ENCODE measurements around the gene HOXC6.

The HOXC6 gene

DNA sequence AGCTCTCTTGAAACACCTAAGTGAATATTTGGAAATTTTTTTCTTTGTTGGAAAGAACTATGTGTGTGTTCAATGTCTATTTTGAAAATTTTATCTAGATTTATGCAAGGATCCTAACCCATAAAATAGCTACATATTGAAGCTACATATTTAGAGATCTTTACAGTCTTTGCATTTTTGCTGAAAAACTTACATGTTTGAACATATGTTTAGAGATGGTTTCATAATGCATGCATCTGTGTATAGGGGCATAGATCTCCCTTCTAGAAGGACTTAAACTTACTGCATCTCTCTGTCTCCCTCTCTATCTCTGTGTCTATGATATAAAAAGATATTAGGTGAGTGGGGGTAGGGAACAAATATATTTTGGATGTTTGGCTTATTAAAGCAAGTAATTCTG is 17.2 kb downstream of the HOXC6 start:
- Histone ChIP-seq H3K27ac (ENCODE audit: low read depth, low read length) (no peak overlapping the region), H3K4me1 (ENCODE audit: insufficient read depth, low read length) (no peaks in the 10 kb centered on the region), H3K4me3 (ENCODE audit: low read depth in 1 of 2, low read length in 2 of 2) (no peak overlapping the region), H3K27me3 (ENCODE audit: control insufficient read depth in 1 of 2, insufficient read depth in 2 of 2, low read length in 2 of 2) (peaks cover 49 to 81% of the 10 kb centered on the region in 2 donors), H3K9ac (ENCODE audit: low read length) (no peak overlapping the region), H3K36me3 (ENCODE audit: insufficient read depth, low read length) (no peaks in the 10 kb centered on the region), H3K9me3 (ENCODE audit: low read length) (peaks cover 3% of the 10 kb centered on the region)

DNA sequence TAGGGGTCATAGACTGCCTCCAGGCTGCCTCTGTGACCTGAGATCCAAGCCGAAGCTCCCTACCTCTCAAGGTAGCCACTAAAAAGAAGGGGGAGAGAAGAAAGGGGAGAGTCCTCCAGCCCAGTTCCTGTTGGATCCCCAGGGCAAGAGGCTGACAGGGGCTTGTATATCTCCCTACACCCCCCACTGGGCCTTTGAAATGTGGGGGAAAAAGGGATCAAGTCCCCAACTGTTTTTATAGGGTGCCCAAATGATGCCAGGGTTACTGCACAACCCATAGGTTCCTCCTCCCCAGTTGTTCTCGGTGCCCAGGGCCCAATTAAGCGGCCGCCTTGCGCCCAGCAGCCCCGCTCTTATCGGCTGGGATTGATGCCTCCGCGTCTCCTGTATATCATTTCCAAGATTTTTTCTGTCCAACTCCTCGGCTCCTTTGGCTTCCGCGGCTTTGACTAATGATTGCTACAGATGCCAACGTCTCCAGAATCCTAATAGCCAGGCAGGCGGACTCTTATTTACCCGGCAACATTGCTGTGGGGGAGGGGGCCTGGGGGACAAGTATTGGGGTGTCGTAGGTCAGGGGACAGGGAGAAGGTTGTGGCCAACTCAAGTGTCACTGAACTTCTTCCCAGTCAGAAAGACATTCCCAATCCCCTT is 17.8 kb downstream of the HOXC6 start:
- Histone ChIP-seq H3K36me3 (ENCODE audit: insufficient read depth, low read length) (no peaks in the 10 kb centered on the region), H3K27ac (ENCODE audit: low read depth, low read length) (no peak overlapping the region), H3K4me3 (ENCODE audit: low read depth in 1 of 2, low read length in 2 of 2) (no peak overlapping the region), H3K9ac (ENCODE audit: low read length) (no peak overlapping the region), H3K27me3 (ENCODE audit: control insufficient read depth in 1 of 2, insufficient read depth in 2 of 2, low read length in 2 of 2) (peaks cover 55 to 84% of the 10 kb centered on the region in 2 donors), H3K4me1 (ENCODE audit: insufficient read depth, low read length) (peaks cover 2% of the 10 kb centered on the region), H3K9me3 (ENCODE audit: low read length) (peaks cover 3% of the 10 kb centered on the region)

DNA sequence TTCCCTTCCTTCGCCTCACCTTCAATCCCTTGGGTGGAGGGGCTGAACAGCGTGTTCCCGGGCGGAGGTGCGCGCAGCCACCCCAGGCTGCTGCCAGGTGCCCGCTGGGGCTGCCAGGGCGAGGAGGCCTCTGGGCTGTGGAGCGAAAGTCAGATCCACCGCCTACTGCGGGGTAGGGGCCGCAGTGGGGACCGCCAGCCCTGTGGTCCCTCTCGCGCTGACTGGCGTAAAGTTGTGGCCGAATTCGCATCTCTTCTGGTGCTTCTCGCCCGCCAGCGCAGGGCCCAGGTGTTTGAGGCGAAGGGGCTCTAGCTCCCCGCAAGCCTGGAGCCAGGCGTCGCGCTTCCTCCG is 18.5 kb downstream of the HOXC6 start:
- no peak overlapping the region for H3K27ac ChIP-seq (ENCODE audit: low read depth, low read length)
- H3K4me3 ChIP-seq (ENCODE audit: low read depth in 1 of 2, low read length in 2 of 2), result no peak overlapping the region
- peaks cover 58 to 87% of the 10 kb centered on the region in 2 donors for H3K27me3 ChIP-seq (ENCODE audit: control insufficient read depth in 1 of 2, insufficient read depth in 2 of 2, low read length in 2 of 2)
- no peaks in the 10 kb centered on the region for H3K36me3 ChIP-seq (ENCODE audit: insufficient read depth, low read length)
- peaks cover 3% of the 10 kb centered on the region for H3K9me3 ChIP-seq (ENCODE audit: low read length)
- H3K4me1 ChIP-seq (ENCODE audit: insufficient read depth, low read length), result peaks cover 10% of the 10 kb centered on the region
- no peak overlapping the region for H3K9ac ChIP-seq (ENCODE audit: low read length)

DNA sequence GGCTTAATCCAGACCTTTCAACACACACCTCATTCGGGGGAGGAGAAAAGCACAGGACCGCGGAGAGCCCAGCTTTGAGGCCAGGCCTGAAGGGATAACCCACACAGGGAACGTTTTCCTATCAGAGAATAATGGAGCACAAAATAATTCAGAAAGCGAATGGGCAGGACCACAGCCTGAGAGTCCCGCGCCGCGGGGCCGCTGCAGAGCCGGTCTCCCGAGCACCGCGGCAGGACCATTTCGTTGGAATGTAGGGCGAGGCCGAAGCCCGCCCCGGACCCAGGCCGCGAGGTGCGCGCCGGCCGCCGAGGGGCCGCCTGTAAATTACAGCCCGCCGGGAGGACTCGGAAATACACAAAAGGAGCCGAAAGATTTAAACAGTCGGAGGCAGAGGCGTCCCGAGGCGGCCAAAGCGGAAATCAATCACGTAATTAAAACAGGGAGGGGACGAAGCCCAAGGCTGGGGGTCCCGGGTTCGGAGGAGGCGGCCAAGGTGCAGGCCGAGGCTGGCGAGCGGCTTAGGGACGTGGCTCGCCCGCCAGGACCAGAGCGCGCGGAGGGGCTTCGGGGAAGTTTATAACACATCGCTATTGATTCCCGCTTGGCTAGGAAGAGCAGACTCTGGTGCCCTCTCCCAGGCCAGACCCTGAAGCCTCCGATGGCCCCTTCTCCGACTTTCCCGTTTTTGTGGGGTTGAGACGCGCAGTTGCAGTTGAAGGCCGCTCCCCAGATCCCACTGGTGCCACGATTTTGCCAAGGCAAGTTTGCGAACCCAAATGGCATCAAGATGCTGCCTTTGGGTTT is 19.1 kb downstream of the HOXC6 start:
- Histone ChIP-seq H3K4me3 (ENCODE audit: low read depth in 1 of 2, low read length in 2 of 2) (no peak overlapping the region), H3K4me1 (ENCODE audit: insufficient read depth, low read length) (peaks cover 16% of the 10 kb centered on the region), H3K9ac (ENCODE audit: low read length) (no peak overlapping the region), H3K36me3 (ENCODE audit: insufficient read depth, low read length) (no peaks in the 10 kb centered on the region), H3K27me3 (ENCODE audit: control insufficient read depth in 1 of 2, insufficient read depth in 2 of 2, low read length in 2 of 2) (peaks cover 62 to 86% of the 10 kb centered on the region in 2 donors), H3K9me3 (ENCODE audit: low read length) (peaks cover 3% of the 10 kb centered on the region), H3K27ac (ENCODE audit: low read depth, low read length) (no peak overlapping the region)

GRCh38 chr12:54047964-54048303 is 19.7 kb downstream of the HOXC6 start:
- Histone ChIP-seq H3K4me1 (ENCODE audit: insufficient read depth, low read length) (peaks cover 22% of the 10 kb centered on the region), H3K9ac (ENCODE audit: low read length) (no peak overlapping the region), H3K36me3 (ENCODE audit: insufficient read depth, low read length) (no peaks in the 10 kb centered on the region), H3K27me3 (ENCODE audit: control insufficient read depth in 1 of 2, insufficient read depth in 2 of 2, low read length in 2 of 2) (peaks cover 62 to 85% of the 10 kb centered on the region in 2 donors), H3K9me3 (ENCODE audit: low read length) (peaks cover 3% of the 10 kb centered on the region), H3K4me3 (ENCODE audit: low read depth in 1 of 2, low read length in 2 of 2) (no peak overlapping the region), H3K27ac (ENCODE audit: low read depth, low read length) (no peak overlapping the region)

DNA sequence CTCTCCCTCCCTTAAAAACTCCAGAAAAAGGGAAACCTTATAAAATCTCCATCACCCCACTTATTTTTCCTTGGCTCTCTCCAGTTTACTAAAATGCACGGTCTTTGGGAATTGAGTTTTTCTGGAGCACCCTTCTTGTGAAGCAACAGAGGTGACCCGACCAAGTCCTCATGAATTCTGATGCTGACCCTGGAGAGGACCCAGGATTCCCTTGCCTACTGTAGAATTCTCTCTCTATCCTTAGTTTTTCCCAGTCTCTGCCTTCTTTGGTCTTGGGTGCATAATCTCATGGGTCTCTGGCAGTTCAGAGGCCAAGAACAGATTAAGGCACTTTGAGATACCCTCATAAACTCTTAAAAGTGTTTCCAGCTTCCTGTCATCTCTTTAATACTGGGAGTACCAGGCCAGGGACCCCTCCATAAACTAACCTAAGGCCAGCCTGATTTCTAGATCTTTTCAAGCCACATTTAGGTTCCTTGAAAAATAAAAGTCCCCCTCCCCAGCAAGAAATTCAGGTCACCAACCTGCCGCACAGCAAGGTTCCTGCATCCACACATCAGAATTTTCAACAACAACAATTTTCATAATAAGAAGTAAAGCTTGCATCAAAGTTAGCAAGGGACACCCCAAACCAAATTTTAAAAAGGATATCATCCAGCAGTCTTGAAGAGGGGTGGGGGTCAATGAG is 20.3 kb downstream of the HOXC6 start:
- Histone ChIP-seq H3K9ac (ENCODE audit: low read length) (no peak overlapping the region), H3K36me3 (ENCODE audit: insufficient read depth, low read length) (no peaks in the 10 kb centered on the region), H3K27ac (ENCODE audit: low read depth, low read length) (no peak overlapping the region), H3K4me1 (ENCODE audit: insufficient read depth, low read length) (peaks cover 26% of the 10 kb centered on the region), H3K4me3 (ENCODE audit: low read depth in 1 of 2, low read length in 2 of 2) (no peak overlapping the region), H3K9me3 (ENCODE audit: low read length) (peaks cover 3% of the 10 kb centered on the region), H3K27me3 (ENCODE audit: control insufficient read depth in 1 of 2, insufficient read depth in 2 of 2, low read length in 2 of 2) (peaks cover 62 to 86% of the 10 kb centered on the region in 2 donors)

GRCh38 chr12:54049108-54049507 is 20.9 kb downstream of the HOXC6 start:
- Histone ChIP-seq H3K36me3 (ENCODE audit: insufficient read depth, low read length) (no peaks in the 10 kb centered on the region), H3K9ac (ENCODE audit: low read length) (no peak overlapping the region), H3K4me1 (ENCODE audit: insufficient read depth, low read length) (peaks cover 31% of the 10 kb centered on the region), H3K9me3 (ENCODE audit: low read length) (peaks cover 3% of the 10 kb centered on the region), H3K4me3 (ENCODE audit: low read depth in 1 of 2, low read length in 2 of 2) (no peak overlapping the region), H3K27me3 (ENCODE audit: control insufficient read depth in 1 of 2, insufficient read depth in 2 of 2, low read length in 2 of 2) (peaks cover 63 to 86% of the 10 kb centered on the region in 2 donors), H3K27ac (ENCODE audit: low read depth, low read length) (no peak overlapping the region)

DNA sequence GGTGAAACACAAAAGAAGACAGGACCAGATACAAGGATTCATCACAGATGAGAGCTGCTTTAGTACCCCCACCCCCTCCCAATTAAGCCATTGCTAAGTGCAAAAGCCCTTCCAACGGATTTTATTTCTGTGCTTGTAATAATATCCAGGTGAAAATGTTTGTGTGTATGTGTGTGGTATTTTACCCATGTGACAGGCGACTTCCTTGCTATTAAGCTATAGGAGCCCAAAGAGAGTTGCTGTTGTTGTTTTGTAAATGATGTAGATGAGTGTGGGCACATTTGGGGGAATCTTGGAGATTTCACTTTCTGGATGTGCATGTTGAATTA is 22.2 kb downstream of the HOXC6 start:
- peaks cover 37% of the 10 kb centered on the region for H3K4me1 ChIP-seq (ENCODE audit: insufficient read depth, low read length)
- no peak overlapping the region for H3K27ac ChIP-seq (ENCODE audit: low read depth, low read length)
- no peak overlapping the region for H3K4me3 ChIP-seq (ENCODE audit: low read depth in 1 of 2, low read length in 2 of 2)
- H3K9me3 ChIP-seq (ENCODE audit: low read length), result peaks cover 3% of the 10 kb centered on the region
- no peaks in the 10 kb centered on the region for H3K36me3 ChIP-seq (ENCODE audit: insufficient read depth, low read length)
- no peak overlapping the region for H3K9ac ChIP-seq (ENCODE audit: low read length)
- H3K27me3 ChIP-seq (ENCODE audit: control insufficient read depth in 1 of 2, insufficient read depth in 2 of 2, low read length in 2 of 2), result peaks cover 57 to 83% of the 10 kb centered on the region in 2 donors

GRCh38 chr12:54051026-54051842 is 23.0 kb downstream of the HOXC6 start:
- Histone ChIP-seq H3K4me1 (ENCODE audit: insufficient read depth, low read length) (peaks cover 37% of the 10 kb centered on the region), H3K27ac (ENCODE audit: low read depth, low read length) (no peak overlapping the region), H3K9ac (ENCODE audit: low read length) (no peak overlapping the region), H3K4me3 (ENCODE audit: low read depth in 1 of 2, low read length in 2 of 2) (peak overlapping the region in 1 of 2 donors; percentile 32), H3K36me3 (ENCODE audit: insufficient read depth, low read length) (no peaks in the 10 kb centered on the region), H3K9me3 (ENCODE audit: low read length) (peaks cover 3% of the 10 kb centered on the region), H3K27me3 (ENCODE audit: control insufficient read depth in 1 of 2, insufficient read depth in 2 of 2, low read length in 2 of 2) (peaks cover 51 to 75% of the 10 kb centered on the region in 2 donors)

- Histone ChIP-seq H3K9ac (ENCODE audit: low read length) (no peak overlapping the region), H3K4me1 (ENCODE audit: insufficient read depth, low read length) (peaks cover 37% of the 10 kb centered on the region), H3K27ac (ENCODE audit: low read depth, low read length) (no peak overlapping the region), H3K27me3 (ENCODE audit: control insufficient read depth in 1 of 2, insufficient read depth in 2 of 2, low read length in 2 of 2) (peaks cover 51 to 68% of the 10 kb centered on the region in 2 donors), H3K4me3 (ENCODE audit: low read depth in 1 of 2, low read length in 2 of 2) (peak overlapping the region in 1 of 2 donors; percentile 32), H3K36me3 (ENCODE audit: insufficient read depth, low read length) (no peaks in the 10 kb centered on the region), H3K9me3 (ENCODE audit: low read length) (peaks cover 3% of the 10 kb centered on the region)
Observed at GRCh38 chr12:54051874-54052437, 23.7 kb downstream of the HOXC6 start.
